B cell (primary cell): ENCODE results near the gene KCNJ12.
"Not testable (repeated sequence)": the region's sequence is repeated elsewhere in the genome, so short reads cannot be mapped to it uniquely, and the experiment has no call there.

Source experiments
- EZH2 ChIP-seq: IDR thresholded peaks from 2 replicates; pipeline ENCODE4 v1.6.1; 2012; ENCODE audit warnings: borderline replicate concordance, low read depth, mild to moderate bottlenecking, moderate library complexity, low read length; ENCODE audit not compliant: insufficient read depth, poor library complexity, severe bottlenecking
- TF ChIP-seq, protein P1 (sequence below): fragments of 200-600 bp; IDR thresholded peaks from one replicate; pipeline ENCODE4 v1.8.0; 2022; ENCODE audit warnings: antibody characterized with exemption, mild to moderate bottlenecking

DNA sequence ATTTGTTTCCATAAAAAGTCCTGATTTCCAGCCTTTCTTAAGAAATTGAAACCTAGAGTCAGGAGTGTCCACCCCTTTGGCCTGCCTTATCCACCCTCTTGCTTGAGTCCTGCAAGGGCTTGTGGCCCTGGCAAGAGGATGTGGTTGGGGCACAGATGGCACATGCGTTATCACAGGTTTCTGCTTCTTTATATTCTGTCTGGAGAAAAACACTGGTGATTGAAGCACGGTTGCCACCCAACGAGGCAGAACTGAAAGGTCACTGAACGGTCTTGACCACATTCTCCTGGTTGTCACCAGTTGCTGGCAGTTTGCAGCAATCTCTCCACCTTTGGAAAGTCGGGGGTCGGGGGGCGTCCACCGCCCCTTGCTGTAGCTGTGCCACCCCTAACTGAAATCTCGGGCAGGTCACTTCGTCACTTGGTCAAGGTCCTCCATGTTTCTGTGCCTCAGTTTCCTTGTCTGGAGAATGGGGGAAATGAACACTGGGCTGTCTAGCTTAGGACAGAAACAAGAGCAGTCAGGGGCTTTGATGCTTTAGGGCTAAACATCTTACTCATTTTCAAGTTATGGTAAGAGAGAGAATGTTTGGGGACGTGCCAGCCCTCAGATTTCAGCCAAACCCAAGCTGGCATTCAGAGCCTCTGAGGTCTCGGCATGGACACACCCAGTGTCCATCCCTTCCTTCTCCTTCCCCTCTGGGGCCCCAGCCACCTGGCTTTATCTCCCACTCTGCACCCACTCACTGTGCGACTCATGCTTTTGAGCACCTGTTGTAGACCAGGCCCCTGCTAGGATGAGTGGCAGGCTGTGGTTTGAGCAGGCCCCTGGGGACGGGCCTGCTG is 27.9 kb upstream of the KCNJ12 start:
- TF ChIP-seq EZH2, result not testable (repeated sequence)
- TF ChIP-seq, protein P1, sequence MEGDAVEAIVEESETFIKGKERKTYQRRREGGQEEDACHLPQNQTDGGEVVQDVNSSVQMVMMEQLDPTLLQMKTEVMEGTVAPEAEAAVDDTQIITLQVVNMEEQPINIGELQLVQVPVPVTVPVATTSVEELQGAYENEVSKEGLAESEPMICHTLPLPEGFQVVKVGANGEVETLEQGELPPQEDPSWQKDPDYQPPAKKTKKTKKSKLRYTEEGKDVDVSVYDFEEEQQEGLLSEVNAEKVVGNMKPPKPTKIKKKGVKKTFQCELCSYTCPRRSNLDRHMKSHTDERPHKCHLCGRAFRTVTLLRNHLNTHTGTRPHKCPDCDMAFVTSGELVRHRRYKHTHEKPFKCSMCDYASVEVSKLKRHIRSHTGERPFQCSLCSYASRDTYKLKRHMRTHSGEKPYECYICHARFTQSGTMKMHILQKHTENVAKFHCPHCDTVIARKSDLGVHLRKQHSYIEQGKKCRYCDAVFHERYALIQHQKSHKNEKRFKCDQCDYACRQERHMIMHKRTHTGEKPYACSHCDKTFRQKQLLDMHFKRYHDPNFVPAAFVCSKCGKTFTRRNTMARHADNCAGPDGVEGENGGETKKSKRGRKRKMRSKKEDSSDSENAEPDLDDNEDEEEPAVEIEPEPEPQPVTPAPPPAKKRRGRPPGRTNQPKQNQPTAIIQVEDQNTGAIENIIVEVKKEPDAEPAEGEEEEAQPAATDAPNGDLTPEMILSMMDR, result not testable (repeated sequence)
